GM23338 (cell line): ENCODE results near the gene ZNF585A. TPM values are rescaled to one million over a fixed set of nuclear protein-coding genes. Genes with fewer than 3 reads are reported as not detected.

Source experiments
- ATAC-seq: fragments of 200-7000 bp; cut with Tn5 transposase; 3 replicates; pipeline ENCODE4 v1.9.1; 2020
- DNase-seq: peaks from one replicate; pipeline ENCODE4 v3.0.0-alpha.2; 2015; ENCODE audit warnings: low spot score
- H2AFZ ChIP-seq: fragments of 200-600 bp; sonication (generic); 2 replicates; pipeline ENCODE4 v1.8.0; 2016; ENCODE audit warnings: antibody characterized with exemption, mild to moderate bottlenecking, moderate library complexity
- H3F3A ChIP-seq: fragments of 200-600 bp; sonication (generic); replicated peaks from 2 replicates; pipeline ENCODE4 v1.8.0; 2017; ENCODE audit warnings: antibody characterized with exemption, mixed run types, low read depth
- H3K27ac ChIP-seq: fragments of 200-600 bp; sonication (generic); 2 replicates; pipeline ENCODE4 v1.6.1; 2016; ENCODE audit warnings: low read depth
- H3K27me3 ChIP-seq: fragments of 200-600 bp; sonication (generic); 2 replicates; pipeline ENCODE4 v1.8.0; 2016; ENCODE audit warnings: mild to moderate bottlenecking, mixed run types, moderate library complexity; ENCODE audit not compliant: insufficient read depth
- H3K36me3 ChIP-seq: fragments of 200-600 bp; sonication (generic); 2 replicates; pipeline ENCODE4 v1.8.0; 2016; ENCODE audit warnings: mild to moderate bottlenecking; ENCODE audit not compliant: insufficient read depth
- H3K4me1 ChIP-seq: fragments of 200-600 bp; sonication (generic); 2 replicates; pipeline ENCODE4 v1.8.0; 2016; ENCODE audit warnings: mild to moderate bottlenecking, moderate library complexity; ENCODE audit not compliant: insufficient read depth
- H3K4me2 ChIP-seq: fragments of 200-600 bp; sonication (generic); 2 replicates; pipeline ENCODE4 v1.7.1; 2017; ENCODE audit warnings: mixed run types
- H3K4me3 ChIP-seq: fragments of 200-600 bp; sonication (generic); 2 replicates; pipeline ENCODE4 v1.6.1; 2016; ENCODE audit warnings: mixed run types
- H3K79me2 ChIP-seq: fragments of 200-600 bp; sonication (generic); replicated peaks from 2 replicates; pipeline ENCODE4 v1.8.0; 2017; ENCODE audit warnings: mild to moderate bottlenecking; ENCODE audit not compliant: insufficient read depth
- H3K9me2 ChIP-seq: fragments of 200-600 bp; sonication (generic); 2 replicates; pipeline ENCODE4 v1.8.0; 2017; ENCODE audit not compliant: insufficient read depth
- H4K20me1 ChIP-seq: fragments of 200-600 bp; sonication (generic); replicated peaks from 2 replicates; pipeline ENCODE4 v1.8.0; 2017; ENCODE audit warnings: mild to moderate bottlenecking; ENCODE audit not compliant: insufficient read depth
- H3K27ac Mint-ChIP-seq: 2 replicates; pipeline ENCODE4 v1.8.0; 2020; ENCODE audit warnings: inconsistent platforms, mild to moderate bottlenecking, moderate library complexity, mixed read lengths
- H3K27me3 Mint-ChIP-seq: 3 replicates; pipeline ENCODE4 v1.8.0; 2022; ENCODE audit warnings: low read depth, mild to moderate bottlenecking, moderate library complexity, mixed read lengths, inconsistent platforms; ENCODE audit not compliant: insufficient read depth, poor library complexity
- H3K36me3 Mint-ChIP-seq: 3 replicates; pipeline ENCODE4 v1.8.0; 2021; ENCODE audit warnings: low read depth, mild to moderate bottlenecking, inconsistent platforms, moderate library complexity, mixed read lengths
- H3K4me1 Mint-ChIP-seq: 3 replicates; pipeline ENCODE4 v1.8.0; 2020; ENCODE audit warnings: mild to moderate bottlenecking, inconsistent platforms, mixed read lengths
- H3K4me3 Mint-ChIP-seq: 3 replicates; pipeline ENCODE4 v1.8.0; 2021; ENCODE audit warnings: moderate library complexity, mild to moderate bottlenecking, inconsistent platforms, mixed read lengths
- H3K9me3 Mint-ChIP-seq: 3 replicates; pipeline ENCODE4 v1.8.0; 2020; ENCODE audit warnings: moderate library complexity, mild to moderate bottlenecking, inconsistent platforms, mixed read lengths
- CREB1 ChIP-seq: fragments of 250-450 bp; sonication (Bioruptor Pico); IDR thresholded peaks from 2 replicates; pipeline ENCODE4 v1.5.0; 2020; ENCODE audit warnings: low read depth, mild to moderate bottlenecking, moderate library complexity
- CTCF ChIP-seq, 2 experiments: fragments of 200-600 bp in 1 of 2; sonication (generic) in 1 of 2; conservative IDR thresholded peaks; 2 replicates each; pipeline versions ENCODE4 v1.5.1 to v1.6.1; 2016 to 2017; ENCODE audit warnings: antibody characterized with exemption in 2 of 2, low read depth in 2 of 2, mild to moderate bottlenecking in 2 of 2, moderate library complexity in 1 of 2
- ETS1 ChIP-seq: IDR thresholded peaks from 2 replicates; pipeline ENCODE4 v1.6.1; 2016; ENCODE audit warnings: antibody characterized with exemption
- EZH2 ChIP-seq: fragments of 200-600 bp; sonication (generic); IDR thresholded peaks from one replicate; pipeline ENCODE4 v1.8.0; 2017; ENCODE audit warnings: antibody characterized with exemption, mild to moderate bottlenecking, low read depth; ENCODE audit not compliant: unreplicated experiment
- EZH2phosphoT487 ChIP-seq: fragments of 200-600 bp; sonication (generic); IDR thresholded peaks from one replicate; pipeline ENCODE4 v1.8.1; 2018; ENCODE audit warnings: antibody characterized with exemption; ENCODE audit not compliant: unreplicated experiment
- JUNB ChIP-seq: IDR thresholded peaks from one replicate; pipeline ENCODE4 v1.6.1; 2016; ENCODE audit warnings: antibody characterized with exemption; ENCODE audit not compliant: unreplicated experiment
- NANOG ChIP-seq: IDR thresholded peaks from 2 replicates; pipeline ENCODE4 v1.6.1; 2016; ENCODE audit warnings: antibody characterized with exemption, borderline replicate concordance
- POLR2AphosphoS5 ChIP-seq: IDR thresholded peaks from 2 replicates; pipeline ENCODE4 v1.6.1; 2016; ENCODE audit warnings: antibody characterized with exemption, low read depth
- REST ChIP-seq: IDR thresholded peaks from one replicate; pipeline ENCODE4 v1.6.1; 2018; ENCODE audit warnings: antibody characterized with exemption; ENCODE audit not compliant: unreplicated experiment
- STAT1 ChIP-seq: IDR thresholded peaks from one replicate; pipeline ENCODE4 v1.6.1; 2016; ENCODE audit warnings: antibody characterized with exemption; ENCODE audit not compliant: unreplicated experiment
- ZNF114 ChIP-seq: fragments of 250-450 bp; sonication (Bioruptor Pico); IDR thresholded peaks from 2 replicates; pipeline ENCODE4 v1.5.0; 2020; ENCODE audit warnings: mild to moderate bottlenecking, moderate library complexity
- ZNF331 ChIP-seq: fragments of 250-450 bp; sonication (Bioruptor Pico); IDR thresholded peaks from 2 replicates; pipeline ENCODE4 v1.5.0; 2020; ENCODE audit warnings: low read depth, mild to moderate bottlenecking, moderate library complexity
- ZNF462 ChIP-seq: fragments of 250-450 bp; sonication (Bioruptor Pico); IDR thresholded peaks from 2 replicates; pipeline ENCODE4 v1.5.0; 2020; ENCODE audit warnings: mild to moderate bottlenecking, moderate library complexity
- polyA plus RNA-seq: library from polyadenylated mRNA; unstranded; fragments of >200 nt; fragmentation: Nextera tagmentation; extraction: Ambion mirVana; gene quantifications from 2 replicates; pipeline ENCODE4 v1.2.1, GENCODE V29; 2016
- total RNA-seq: library from RNA; depleted of rRNA; stranded (reverse); fragments of >200 nt; shearing (Covaris generic); gene quantifications from 2 replicates; pipeline ENCODE4 v1.2.3, GENCODE V29; 2014

Gene ZNF585A
- total and polyA plus RNA-seq, 2 experiments from 2014 or later = 9.8 to 36.5 TPM

- Mint-ChIP-seq H3K27ac (no peak overlapping the region), H3K27me3 (peaks cover 2% of the 10 kb centered on the region), H3K4me3 (no peak overlapping the region), H3K4me1 (no peaks in the 10 kb centered on the region), H3K9me3 (peaks cover 80% of the 10 kb centered on the region), H3K36me3 (peaks cover 97% of the 10 kb centered on the region)
- Histone ChIP-seq H3K4me2 (no peak overlapping the region), H3K4me3 (no peak overlapping the region), H2AFZ (no peak overlapping the region), H4K20me1 (no peaks in the 10 kb centered on the region), H3K79me2 (no peaks in the 10 kb centered on the region), H3K27ac (no peak overlapping the region), H3F3A (no peaks in the 10 kb centered on the region), H3K4me1 (no peaks in the 10 kb centered on the region), H3K27me3 (no peaks in the 10 kb centered on the region), H3K9me2 (no peaks in the 10 kb centered on the region), H3K36me3 (peaks cover 34% of the 10 kb centered on the region)
- DNase-seq (no peak), ATAC-seq (no peak)
- TF ChIP-seq ZNF462 (CRISPR knock-in tag) (no peak), EZH2 (no peak), CTCF (conservative IDR thresholded peaks at IDR 0.05; ENCODE audit: low read depth in 2 of 2) (no peak), STAT1 (no peak), POLR2AphosphoS5 (no peak), CREB1 (CRISPR knock-in tag) (no peak), ZNF114 (CRISPR knock-in tag) (no peak), EZH2phosphoT487 (no peak), REST (no peak), ETS1 (no peak), NANOG (no peak), JUNB (no peak), ZNF331 (CRISPR knock-in tag) (no peak)
These were observed 76.6 kb downstream of the ZNF585A start for GRCh38 chr19:37095859-37096258.
